Colon (tissue), 2 donors: ENCODE results near the gene HSPA14.
A peak's percentile ranks its signal among the peaks of the same experiment; 100 is the strongest.
"Not testable (repeated sequence)": the region's sequence is repeated elsewhere in the genome, so short reads cannot be mapped to it uniquely, and the experiment has no call there.

Experiments used
- FAIRE-seq: peaks from 2 replicates; lab custom pipeline; 2012; peaks lifted over from hg19 to GRCh38; lab: Jason Lieb, UNC
- donor health status: control.
- donor health status: control.

The HSPA14 gene

DNA sequence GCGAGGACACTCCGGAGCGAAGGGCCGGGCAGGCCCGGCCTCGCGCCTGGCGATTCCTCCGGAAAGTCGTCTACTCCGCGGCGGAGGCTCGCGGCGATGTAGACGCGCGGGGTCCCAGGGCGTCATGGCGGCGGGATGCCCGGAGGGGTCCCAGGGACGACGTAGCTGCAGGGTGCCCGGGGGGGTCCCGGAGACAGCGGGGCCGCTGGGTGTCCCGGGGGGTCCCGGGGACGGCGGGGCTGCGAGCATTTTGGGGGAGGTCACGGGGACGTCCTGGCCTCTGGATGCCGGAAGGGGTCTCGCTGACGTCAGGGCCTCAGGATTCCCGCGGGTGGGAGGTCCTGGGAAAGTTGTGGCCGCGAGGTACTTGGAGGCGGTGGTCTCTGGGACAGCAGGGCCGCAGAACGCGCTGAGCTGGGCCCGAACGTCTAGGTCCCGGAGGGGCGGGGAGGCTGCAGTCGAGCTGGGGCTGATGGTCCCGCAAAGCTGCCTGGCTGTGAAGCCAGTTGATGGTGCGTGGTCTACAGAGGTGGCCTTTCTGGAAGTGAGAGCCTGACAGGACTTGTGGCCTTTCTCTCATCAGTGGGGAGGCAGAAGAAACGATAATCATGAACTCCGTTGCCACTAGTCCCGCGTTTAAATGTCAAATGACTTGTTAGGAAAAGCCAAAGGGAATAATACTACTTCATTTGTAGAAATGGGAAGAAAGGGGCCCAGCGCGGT lies 637 bp downstream of the HSPA14 start:
- FAIRE-seq, result no peak

GRCh38 chr10:14839305-14839695 lies 1.2 kb downstream of the HSPA14 start:
- no peak for FAIRE-seq

DNA sequence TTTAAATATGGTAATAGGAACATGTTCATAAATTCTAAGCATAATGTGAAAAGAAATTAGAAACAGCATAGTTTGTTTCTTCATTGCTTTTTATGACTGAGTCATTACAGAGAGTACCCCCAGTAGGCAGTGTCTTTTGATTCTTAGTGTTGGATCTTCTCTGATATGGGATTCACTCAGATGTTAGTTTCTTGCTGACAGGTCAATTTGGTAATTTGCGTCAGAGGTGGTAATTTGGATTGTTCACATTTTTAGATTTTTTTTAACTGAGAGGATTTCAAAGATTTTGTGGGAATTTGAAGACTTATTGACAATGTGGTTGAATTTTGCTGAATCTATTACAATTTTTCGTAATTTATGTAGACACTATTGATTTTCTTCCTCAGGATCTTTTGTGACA lies 2.1 kb downstream of the HSPA14 start:
- no peak for FAIRE-seq

DNA sequence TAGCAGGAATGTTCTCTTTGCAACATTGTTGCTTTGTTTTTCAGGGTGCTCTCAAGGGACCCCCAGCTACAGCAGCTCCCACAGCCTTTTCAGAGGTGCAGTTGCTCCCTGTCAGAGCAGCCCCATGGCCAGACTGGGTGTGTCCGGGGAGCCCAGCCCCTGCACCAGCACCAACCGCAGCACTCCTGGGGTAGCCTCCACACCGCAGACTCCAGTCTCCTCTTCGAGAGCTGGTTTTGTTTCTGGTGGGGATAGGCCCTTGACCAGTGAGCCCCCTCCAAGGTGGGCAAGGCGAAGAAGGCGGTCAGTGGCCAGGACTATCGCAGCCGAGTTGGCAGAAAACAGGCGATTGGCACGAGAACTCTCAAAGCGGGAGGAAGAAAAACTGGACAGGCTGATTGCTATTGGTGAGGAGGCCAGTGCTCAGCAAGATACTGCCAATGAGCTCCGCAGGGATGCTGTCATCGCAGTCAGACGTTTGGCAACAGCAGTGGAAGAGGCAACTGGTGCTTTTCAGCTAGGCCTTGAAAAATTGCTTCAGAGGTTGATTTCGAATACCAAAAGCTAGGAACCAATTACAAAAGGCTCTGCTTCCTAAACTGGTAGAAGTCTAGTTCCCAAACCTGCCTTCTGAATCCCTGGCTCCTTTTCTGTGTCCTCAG lies 5.4 kb downstream of the HSPA14 start:
- FAIRE-seq, result no peak

DNA sequence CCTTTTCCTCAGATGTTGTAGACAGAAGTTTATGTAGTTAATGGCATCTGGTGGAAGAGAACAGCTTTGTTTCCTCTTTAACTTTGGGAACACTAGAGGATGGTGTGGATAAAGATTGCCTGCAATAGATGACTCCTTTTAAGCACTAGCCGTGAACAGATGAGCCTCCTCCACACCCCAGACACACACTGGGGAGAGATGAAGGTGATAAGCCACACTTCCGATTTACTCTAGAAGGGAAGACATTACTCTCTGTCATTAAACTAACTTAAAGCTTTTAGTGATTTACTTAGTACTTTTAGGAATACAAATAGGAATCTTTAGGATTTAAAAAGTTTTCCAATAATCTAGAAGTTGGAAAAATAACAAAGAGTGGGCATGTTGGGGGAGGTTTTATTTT lies 6.8 kb downstream of the HSPA14 start:
- FAIRE-seq, result no peak

DNA sequence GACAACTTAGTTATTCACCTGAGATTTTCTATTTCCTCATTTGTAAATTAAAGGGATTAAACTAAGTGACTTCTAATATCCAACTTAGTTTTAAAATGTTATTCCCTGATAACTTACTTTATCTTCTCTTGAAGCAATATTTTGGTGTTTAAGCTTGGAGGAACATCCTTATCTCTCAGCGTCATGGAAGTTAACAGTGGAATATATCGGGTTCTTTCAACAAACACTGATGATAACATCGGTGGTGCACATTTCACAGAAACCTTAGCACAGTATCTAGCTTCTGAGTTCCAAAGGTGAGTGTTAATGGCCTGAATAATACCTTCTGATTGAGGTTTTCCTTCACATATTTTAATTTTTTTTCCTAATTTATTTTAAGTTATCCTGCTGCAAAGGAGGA lies 14.1 kb downstream of the HSPA14 start:
- no peak for FAIRE-seq

DNA sequence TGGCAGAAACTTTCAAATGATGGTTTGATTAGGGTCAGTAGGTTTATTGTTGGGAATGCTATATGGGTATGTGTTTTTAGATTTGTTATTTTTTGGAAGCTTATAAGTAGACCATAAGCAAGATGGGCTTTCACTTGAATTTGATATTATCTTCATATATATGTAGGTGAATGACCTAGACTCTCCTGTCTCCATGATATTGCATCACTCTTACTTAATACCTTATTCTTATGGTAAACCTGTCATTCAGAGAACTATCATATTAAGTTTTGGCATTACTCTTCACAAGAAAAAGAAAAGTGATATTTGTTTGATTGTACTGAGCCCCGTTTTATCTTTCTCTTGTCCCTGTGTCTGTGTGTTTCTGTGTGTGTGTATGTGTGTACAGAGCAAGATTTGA lies 17.3 kb downstream of the HSPA14 start:
- no peak for FAIRE-seq

DNA sequence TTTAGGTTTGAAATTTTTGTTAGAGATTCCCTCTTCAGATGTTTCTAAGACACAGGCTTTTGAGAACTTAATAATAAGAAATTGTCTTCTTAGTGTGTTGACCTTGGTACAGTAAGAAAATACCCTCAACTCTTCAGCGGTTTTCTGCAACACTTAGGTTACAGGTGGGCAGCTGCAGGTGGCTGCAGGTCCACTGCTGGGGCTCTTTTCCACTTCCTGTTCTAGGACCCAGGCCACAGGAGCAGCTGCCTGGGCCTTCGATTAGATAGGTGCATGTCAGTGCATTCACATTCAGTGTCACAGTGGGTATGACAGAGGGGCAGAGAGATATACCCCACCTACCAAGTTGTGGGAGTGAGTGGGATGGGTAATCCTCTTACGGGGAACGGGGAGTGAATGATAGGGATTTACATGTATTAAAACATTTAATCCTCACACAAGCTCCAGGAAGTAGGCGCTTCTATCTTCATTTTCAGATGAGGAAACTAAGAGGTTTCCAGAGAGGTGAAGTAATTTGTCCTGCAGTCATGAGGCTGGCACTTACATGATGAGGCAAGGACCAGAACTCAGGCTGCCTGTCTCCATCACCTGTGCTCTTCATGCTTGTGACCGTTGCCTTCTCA lies 20.3 kb downstream of the HSPA14 start:
- FAIRE-seq, result no peak

- no peak for FAIRE-seq
Observed at GRCh38 chr10:14859043-14859442, 20.9 kb downstream of the HSPA14 start.

DNA sequence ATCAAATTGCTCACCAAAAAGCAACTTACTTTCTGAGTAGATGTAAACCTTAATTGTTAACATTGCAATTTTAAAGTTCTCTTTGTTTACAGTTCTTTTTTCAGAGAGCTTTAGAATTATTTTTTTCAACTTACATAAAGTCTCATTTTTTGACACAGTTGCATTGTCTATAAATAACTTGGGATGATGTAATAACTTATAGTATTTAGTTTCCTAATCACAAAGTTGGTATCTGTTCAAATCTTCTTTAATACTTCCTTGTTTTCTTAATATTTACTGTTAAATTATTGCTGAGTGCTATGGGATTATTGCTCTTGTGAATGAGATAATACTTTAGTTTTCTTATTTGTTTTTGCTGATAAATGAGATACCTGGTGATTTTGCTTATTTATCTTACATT lies 21.7 kb downstream of the HSPA14 start:
- peak; percentile 51 for FAIRE-seq

GRCh38 chr10:14860791-14861190 lies 22.7 kb downstream of the HSPA14 start:
- no peak for FAIRE-seq

DNA sequence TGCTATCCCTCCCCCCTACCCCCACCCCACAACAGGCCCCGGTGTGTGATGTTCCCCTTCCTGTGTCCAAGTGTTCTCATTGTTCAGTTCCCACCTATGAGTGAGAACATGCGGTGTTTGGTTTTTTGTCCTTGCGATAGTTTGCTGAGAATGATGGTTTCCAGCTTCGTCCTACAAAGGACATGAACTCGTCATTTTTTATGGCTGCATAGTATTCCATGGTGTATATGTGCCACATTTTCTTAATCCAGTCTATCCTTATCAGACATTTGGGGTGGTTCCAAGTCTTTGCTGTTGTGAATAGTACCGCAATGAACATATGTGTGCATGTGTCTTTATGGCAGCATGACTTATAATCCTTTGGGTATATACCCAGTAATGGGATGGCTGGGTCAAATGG lies 26.4 kb downstream of the HSPA14 start:
- not testable (repeated sequence) for FAIRE-seq

DNA sequence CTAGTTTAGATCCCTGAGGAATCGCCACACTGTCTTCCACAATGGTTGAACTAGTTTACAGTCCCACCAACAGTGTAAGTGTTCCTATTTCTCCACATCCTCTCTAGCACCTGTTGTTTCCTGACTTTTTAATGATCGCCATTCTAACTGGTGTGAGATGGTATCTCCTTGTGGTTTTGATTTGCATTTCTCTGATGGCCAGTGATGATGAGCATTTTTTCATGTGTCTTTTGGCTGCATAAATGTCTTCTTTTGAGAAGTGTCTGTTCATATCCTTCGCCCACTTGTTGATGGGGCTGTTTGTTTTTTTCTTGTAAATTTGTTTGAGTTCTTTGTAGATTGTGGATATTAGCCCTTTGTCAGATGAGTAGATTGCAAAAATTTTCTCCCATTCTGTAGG lies 26.8 kb downstream of the HSPA14 start:
- FAIRE-seq, result not testable (repeated sequence)

DNA sequence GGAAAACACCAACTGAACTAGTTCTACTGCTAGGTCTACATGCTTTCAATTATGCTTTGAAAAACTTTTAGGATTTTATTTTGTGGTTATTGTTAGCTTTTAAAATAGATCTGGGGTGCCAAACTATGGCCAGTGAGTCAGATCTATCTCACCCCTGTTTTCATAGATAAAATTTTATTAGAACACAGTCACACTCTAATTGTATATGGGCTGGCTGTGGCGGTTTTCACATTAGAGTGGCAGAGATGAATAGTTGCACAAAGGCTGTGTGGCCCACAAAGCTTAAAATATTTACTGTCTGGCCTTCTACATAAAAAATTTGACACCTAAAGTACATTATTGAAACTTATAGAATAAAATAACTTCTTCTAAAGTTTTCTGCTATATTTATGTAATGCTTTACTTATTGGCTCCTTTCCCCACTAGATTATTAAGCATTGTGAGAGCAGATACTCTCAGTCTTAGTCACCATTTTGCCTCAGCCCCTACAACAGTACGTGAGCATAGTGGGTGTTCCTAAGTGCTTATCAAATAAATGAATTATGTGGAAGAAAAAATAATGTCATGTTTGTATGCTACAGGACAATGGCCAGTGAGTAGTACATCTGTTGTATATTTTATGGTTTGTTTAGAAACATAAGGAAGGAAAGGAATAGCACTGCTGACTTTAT lies 35.1 kb downstream of the HSPA14 start:
- no peak for FAIRE-seq

GRCh38 chr10:14875941-14876340 lies 37.8 kb downstream of the HSPA14 start:
- FAIRE-seq, result no peak

- FAIRE-seq, result no peak
Observed at GRCh38 chr10:14876764-14877163, 38.7 kb downstream of the HSPA14 start.

DNA sequence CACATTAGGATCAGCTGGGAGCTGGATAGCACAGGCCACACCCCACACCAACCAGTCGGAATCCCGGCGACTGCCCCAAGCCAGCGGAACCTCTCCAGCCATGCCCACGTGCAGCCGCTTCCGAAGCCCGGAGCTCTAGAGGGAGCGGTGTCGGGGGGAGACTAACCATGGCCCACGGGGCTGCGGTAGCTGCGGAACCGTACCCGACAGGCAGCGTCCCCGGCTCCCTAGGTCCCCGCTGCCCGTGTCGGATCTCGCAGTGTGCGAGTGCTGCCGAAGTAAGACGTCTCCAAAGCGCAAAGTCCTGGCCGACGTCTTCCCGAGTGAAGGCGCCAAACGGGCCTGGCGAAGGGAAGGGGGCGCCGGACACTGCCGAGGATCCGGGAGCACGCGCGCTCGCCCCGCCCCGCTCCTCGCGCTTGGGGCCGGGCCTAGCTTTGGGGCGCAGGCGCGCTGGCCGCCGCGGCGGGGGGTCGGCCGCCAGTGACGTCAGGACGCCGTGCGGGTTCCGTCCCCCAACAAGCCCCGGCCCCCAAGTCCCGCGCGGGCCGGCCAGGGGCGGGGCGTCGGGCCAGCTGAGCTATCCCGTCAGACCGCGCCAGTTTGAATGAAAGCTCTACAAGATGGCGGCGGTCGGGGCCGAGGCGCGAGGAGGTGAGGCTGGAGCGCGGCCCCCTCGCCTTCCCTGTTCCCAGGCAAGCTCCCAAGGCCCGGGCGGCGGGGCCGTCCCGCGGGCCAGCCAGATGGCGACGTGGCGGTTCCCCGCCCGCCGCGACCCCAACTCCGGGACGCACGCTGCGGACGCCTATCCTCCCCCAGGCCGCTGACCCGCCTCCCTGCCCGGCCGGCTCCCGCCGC lies 40.4 kb downstream of the HSPA14 start, which contains the start of gene SUV39H2:
TSS of gene SUV39H2 (plus strand) at position 601 of the 858 bp plus-strand sequence. CDS start at position 624, 23 bp downstream.
- FAIRE-seq, result no peak

DNA sequence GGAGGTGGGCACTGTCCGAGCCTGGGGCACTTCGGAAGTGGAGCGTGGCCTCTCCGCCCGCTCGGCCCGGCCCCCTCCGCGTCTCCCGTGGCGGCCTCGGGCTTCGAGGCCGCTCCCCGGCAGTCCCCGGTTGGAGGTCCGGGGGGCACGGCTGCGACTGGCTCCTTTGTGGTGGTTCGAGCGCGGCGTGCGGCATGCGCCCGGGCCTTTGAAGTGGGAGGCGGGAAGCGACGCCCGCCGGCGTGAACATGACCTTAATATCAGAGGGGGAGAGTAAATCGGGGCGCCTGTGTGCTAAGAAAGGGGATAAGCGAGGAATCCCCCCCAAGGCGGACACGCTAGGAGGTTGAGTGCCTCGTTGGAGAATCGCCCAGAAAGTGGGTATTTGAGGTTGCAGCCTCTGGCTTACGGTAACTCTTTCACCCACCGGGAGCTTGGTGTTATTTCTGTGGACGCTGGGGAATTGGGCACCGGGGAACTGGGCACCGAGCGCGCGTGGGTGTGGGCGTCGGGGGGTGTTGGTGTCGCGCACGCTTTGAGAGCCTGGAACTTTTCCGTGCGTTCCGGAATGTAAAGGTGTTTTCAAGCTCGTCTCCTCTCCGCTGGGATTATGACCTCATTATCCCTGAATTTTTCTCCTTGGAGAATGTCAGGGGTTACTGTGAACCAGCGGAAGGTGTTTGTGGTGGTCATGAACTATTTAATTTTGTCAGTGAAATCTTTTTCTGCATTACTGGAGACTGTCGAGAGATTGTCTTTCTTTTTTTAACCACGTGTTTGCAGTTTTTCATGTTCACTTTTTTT lies 41.2 kb downstream of the HSPA14 start:
- no peak for FAIRE-seq

DNA sequence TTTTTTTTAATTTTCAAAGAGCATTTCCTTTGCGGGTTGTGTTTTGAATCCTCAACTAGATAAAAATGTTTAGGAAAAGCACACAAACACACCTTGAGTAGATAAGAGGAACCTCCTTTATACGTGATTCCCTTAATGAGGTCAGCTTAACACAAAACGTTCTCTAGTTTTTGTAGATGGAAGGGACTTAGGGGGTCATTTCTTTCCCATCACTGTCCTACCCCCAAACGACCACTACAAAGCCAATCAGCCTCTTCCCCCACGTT lies 41.8 kb downstream of the HSPA14 start:
- no peak for FAIRE-seq

- no peak for FAIRE-seq
Observed at GRCh38 chr10:14880229-14880628, 42.1 kb downstream of the HSPA14 start.

GRCh38 chr10:14884082-14884481 lies 46.0 kb downstream of the HSPA14 start:
- no peak for FAIRE-seq
